GM21528 (cell line): ENCODE results near the gene ZBED5.

Experiments used
- ATAC-seq: cut with Tn5 transposase; IDR thresholded peaks from one replicate; pipeline ENCODE4 v1.9.1; 2021; ENCODE audit warnings: mild to moderate bottlenecking, moderate library complexity; ENCODE audit not compliant: unreplicated experiment, low FRiP score

The ZBED5 gene

GRCh38 chr11:10881892-10882291 is 24.0 kb upstream of the ZBED5 start:
- no peak for ATAC-seq

DNA sequence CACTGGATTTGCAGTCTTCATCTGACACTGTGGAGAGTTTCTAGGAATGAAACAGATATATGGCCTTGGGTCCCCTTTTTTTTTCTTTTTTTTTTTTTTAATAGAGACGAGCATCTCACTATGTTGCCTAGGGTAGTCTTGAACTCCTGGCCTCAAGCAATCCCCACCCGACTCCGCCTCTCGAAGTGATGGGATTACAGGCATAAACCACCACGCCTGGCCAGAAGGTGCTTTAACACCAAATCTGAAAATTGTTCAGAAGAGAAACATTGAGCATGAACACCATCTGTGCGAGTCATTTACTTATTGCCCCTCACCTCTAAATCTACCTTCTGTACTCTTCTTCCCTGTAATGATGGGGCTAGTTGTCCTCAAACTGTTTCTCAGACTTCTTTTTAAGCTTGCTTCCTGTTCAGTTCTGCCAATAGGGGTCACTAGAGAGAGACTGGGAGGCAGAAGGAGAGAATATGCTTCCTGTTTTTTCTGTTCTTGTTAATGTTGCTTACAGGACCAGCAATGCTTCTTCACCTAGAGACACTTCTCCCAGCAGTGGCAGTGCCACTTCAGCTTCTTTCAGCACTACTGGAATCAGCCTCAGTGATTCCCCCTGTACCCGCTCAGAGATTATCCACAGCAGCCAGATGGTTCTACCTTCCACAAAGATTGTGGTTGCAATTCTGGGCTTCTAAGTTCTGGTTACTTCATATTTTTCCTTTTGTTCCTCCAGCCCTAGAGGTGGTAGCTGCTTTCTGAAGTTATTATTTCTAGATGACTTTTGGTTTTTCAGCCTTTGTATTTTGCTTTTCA is 20.8 kb upstream of the ZBED5 start:
- no peak for ATAC-seq

- no peak for ATAC-seq
These were observed 18.3 kb upstream of the ZBED5 start for GRCh38 chr11:10876158-10876557.

- no peak for ATAC-seq
These were observed 17.7 kb upstream of the ZBED5 start for GRCh38 chr11:10875430-10876021.

GRCh38 chr11:10872097-10872496 is 14.2 kb upstream of the ZBED5 start:
- no peak for ATAC-seq

DNA sequence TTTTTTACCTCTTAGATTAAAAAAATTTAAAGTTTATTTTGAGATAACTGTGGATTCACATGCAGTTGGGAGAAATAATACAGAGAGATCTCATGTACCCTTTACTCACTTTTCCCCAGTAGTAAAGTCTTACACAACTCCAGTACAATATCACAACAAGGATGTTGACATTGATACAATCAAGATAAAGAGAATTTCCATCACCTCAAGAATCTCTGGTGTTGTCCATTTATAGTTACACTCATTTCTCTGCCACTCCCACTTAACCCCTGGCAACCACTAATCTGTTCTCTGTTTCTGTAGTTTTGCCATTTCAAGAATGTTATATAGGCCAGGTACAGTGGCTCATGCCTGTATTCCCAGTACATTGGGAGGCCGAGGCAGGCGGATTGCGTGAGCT is 10.5 kb upstream of the ZBED5 start:
- ATAC-seq: no peak

GRCh38 chr11:10866893-10867331 is 9.1 kb upstream of the ZBED5 start:
- no peak for ATAC-seq

DNA sequence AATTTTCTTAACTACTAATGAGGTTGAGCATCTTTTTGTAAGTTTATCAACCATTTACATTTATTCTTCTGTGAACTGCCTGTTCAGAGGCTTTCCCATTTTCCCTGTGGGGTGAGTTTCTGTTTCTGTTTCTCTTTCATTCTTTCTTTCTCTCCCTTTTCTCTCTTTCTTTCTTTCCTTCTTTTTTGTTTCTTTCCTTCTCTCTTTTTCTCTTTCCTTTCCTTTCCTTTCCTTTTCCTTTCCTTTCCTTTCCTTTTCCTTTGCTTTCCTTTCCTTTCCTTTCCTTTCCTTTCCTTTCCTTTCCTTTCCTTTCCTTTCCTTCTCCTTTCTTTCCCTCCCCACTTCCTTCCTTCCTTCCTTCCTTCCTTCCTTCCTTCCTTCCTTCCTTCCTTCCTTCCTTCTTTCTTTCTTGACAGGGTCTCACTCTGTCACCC is 8.0 kb upstream of the ZBED5 start:
- no peak for ATAC-seq

- no peak for ATAC-seq
These were observed 6.8 kb upstream of the ZBED5 start for GRCh38 chr11:10864688-10865087.

GRCh38 chr11:10862446-10862845 is 4.6 kb upstream of the ZBED5 start:
- no peak for ATAC-seq

DNA sequence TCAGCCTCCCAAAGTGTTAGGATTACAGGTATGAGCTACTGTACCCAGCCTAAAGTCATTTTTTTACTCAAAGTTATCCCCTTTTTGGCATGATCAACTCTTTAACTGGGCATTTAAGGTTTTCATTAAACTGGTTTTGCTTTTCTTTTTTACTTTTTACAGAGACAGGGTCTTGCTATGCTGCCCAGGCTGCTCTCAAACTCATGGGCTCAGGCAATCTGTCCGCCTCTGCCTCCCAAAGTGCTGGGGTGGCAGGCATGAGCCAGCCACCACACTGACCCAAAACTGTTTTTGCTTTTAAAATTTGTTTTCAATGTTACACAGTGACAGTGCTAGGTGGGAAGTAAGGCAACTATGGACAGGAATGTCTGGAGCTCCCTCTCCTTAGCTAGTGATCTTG is 3.9 kb upstream of the ZBED5 start:
- ATAC-seq: no peak

- no peak for ATAC-seq
These were observed 3.2 kb upstream of the ZBED5 start for GRCh38 chr11:10861047-10861446.

DNA sequence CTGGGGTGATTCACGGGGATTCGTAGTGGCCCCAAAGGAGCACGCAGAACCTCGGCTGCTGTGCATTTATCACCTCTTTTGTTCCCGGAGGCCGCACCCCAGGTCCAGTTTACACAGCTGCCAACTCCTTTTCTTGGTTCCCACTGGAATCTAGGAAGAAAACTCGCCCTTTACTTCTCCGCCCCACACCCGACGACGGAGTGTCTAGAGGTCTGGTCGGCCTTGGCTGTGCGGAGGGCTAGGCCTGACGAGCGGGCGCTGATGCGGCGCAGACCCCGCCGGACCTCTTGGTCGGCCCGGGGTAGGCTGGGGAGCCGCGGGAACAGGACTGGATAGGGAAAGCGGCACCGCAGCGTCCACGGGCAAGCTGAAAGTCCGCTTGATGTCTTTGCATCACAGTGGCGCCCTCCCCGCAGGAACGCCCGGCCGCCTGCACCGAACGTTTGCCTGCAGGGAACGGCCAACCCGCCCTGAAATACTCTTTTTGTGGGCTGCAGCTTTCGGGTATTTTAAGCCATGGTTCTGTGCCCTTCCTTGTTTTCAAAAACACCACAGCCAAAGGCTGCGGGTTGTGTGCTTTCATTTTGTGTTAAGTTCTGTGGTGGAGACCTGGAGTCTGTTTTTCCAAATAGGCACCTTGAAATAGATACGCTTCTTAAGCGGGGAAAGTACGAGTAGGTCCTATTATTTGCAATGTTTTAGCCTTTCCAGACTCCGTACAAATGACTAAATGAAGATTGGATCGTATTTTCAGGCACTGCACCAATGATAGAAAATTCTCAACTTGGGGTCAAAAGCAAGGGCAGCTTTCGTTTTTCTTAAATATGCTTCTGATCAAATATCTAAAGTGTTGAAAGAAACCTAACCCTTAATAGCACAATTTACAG is 829 bp upstream of the ZBED5 start:
- peak; percentile 37 for ATAC-seq

GRCh38 chr11:10857459-10857708 is 469 bp downstream of the ZBED5 start:
- peak; percentile 18 for ATAC-seq

DNA sequence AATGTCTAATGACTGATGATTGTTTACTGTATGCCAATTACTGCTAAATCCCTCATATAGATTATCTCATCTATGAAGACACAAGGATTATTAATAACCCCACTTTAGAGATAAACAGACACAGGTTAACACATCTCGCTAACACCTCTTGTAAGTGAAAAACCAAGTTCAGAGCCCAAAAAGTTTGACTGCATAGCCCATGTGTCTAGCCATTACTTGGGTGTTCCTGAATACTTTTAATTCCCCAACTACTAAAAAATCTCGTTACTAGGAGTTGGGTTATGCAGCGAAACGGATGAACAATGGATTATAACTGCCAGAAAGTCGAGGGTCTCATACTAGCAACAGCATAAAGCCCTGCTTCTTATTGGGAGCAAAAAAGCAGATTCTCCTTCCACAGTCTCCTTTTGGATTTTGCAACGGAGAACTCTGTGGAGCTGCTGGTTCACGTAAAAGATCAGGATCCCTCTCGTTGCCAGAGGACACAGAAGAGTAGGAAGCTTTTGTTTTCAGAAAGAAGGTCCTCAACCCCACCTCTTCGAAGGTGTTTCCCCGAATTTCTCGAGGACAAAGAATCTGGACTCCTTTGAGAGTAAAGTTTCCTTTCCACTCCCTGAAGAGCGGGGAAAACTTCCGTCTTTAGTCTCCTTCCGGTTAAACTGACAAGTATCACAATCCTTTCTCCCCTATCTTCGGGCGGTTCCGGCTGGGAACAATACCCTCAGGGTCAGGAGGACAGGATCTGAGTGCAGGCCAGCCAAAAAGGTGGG is 979 bp downstream of the ZBED5 start:
- no peak for ATAC-seq

DNA sequence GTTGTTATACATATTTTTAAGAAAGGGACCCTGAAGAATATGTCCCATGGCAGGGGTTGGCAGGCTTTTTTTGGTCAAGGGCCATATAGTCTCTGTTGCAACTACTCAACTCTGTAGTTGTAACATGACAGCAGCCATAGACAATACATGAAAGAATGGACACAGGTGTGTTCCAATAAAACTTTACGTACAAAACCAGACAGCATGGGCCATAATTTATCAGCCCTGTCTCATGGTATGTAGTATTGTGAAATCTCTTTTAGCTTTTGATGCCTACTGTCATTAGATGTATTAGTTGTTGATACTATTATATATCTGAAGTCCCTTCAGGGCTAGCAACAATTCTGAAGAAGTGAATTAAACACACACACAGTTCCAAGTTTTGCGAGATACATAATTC is 2.6 kb downstream of the ZBED5 start:
- ATAC-seq: no peak

DNA sequence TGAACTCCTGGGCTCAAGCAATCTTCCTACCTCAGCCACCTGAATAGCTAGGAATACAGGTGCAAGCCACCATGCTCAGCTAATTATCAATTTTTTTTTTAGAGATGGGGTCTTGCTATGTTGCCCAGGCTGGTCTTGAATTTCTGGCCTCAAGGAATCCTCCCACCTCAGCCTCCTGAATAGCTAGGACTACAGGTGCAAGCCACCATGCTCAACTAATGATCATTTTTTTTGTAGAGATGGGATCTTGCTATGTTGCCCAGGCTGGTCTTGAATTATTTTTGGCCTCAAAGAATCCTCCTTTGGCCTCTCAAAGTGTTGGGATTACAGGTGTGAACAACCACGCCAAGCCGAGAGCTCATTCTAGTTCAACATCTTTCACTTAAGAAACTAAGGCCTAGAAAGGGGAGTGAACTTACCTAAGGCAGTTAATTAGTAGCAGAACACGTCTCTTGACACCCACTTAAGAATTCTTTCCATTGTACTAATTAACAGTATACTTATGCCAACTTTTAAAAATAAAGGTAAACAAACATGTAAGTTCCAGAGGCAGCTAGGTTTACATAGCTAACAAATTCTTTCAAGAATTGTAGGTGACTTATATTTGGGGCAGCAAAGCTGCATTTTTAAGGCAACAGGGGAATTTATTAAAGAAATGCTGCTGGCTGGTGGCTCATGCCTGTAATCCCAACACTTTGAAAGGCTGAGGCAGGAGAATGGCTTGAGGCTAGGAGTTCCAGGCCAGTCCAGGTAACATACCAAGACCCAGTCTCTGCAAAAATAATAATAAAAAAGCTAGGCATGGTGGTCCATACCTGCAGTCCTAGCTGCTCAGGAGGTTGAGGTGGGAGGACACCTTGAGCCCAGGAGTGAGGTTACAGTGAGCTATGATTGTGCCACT is 9.6 kb downstream of the ZBED5 start:
- ATAC-seq: no peak

DNA sequence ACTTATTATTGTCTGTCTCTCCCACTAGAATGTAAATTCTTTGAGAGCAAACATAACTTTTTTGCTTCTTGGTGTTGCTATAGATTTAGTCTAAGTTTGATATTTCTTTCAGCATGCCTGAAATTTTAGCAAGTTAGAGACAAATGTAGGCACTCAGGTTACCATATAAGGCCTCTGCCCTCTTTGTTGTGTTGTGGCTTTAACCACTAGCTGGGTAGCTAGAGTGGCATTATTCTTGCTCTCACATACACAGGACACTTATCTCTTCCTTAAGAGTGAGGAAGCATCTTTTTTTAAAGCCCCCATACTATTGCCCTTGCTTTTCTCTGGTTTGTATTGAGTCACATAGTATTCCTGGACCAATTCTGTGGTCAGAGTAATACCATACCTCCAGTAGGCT is 11.2 kb downstream of the ZBED5 start:
- ATAC-seq: no peak

- no peak for ATAC-seq
These were observed 12.3 kb downstream of the ZBED5 start for GRCh38 chr11:10845589-10845988.

DNA sequence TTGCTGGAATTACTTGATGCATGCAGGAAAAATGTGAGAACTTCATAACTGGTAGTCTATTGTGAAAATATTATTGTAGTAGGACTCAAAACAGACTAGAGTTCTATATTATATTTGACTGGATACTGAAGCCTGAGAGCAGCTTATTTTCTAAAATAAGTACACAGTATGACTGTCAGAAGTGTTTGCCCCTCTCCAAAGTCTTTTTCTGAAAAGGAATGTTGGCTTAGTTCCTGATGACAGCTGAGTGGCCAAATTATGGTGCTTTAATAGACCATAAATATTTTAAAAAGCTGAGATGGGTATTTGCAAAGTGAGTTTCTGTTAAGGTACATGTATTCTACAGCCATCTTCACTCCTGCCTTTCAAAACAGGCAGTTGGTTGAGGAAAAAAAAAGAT is 13.1 kb downstream of the ZBED5 start:
- no peak for ATAC-seq
